HepG2 (cell line): ENCODE results near the gene FABP1. TPM values are rescaled to one million over a fixed set of nuclear protein-coding genes. Genes with fewer than 3 reads are reported as not detected.

Experiments used
- HDAC6 ChIP-seq: fragments of 200-600 bp; sonication (generic); IDR thresholded peaks from 2 replicates; pipeline ENCODE4 v1.7.0; 2017; ENCODE audit warnings: mild to moderate bottlenecking, antibody characterized with exemption, low read length, low read depth
- HNF1A ChIP-seq, 2 experiments: sonication (generic) in 1 of 2; formaldehyde crosslinking in 1 of 2; IDR thresholded peaks; 2 replicates each; pipeline versions ENCODE4 v1.4.0 to v1.6.1; 2016 to 2020; ENCODE audit warnings: borderline replicate concordance in 1 of 2, low read depth in 1 of 2, mild to moderate bottlenecking in 1 of 2, missing genetic modification reagents in 1 of 2
- HNF4A ChIP-seq: sonication (generic); formaldehyde crosslinking; IDR thresholded peaks from 2 replicates; pipeline ENCODE4 v1.4.0; 2020; ENCODE audit warnings: missing genetic modification reagents
- HOXA3 ChIP-seq: sonication (generic); formaldehyde crosslinking; IDR thresholded peaks from 2 replicates; pipeline ENCODE4 v1.5.0; 2020; ENCODE audit warnings: missing genetic modification reagents
- HOXA5 ChIP-seq: sonication (generic); formaldehyde crosslinking; IDR thresholded peaks from 2 replicates; pipeline ENCODE4 v1.4.0; 2020; ENCODE audit warnings: missing genetic modification reagents
- KLF15 ChIP-seq: sonication (generic); formaldehyde crosslinking; IDR thresholded peaks from 2 replicates; pipeline ENCODE4 v1.8.1; 2023; ENCODE audit warnings: borderline replicate concordance, mild to moderate bottlenecking, inconsistent platforms, missing genetic modification reagents, mixed read lengths
- MTA3 ChIP-seq: sonication (generic); formaldehyde crosslinking; IDR thresholded peaks from 2 replicates; pipeline ENCODE4 v1.4.0; 2020; ENCODE audit warnings: missing genetic modification reagents
- PAWR ChIP-seq: sonication (generic); formaldehyde crosslinking; IDR thresholded peaks from 2 replicates; pipeline ENCODE4 v1.4.0; 2020; ENCODE audit warnings: missing genetic modification reagents, mild to moderate bottlenecking, borderline replicate concordance
- PRMT3 ChIP-seq: sonication (generic); formaldehyde crosslinking; IDR thresholded peaks from 2 replicates; pipeline ENCODE4 v1.8.1; 2022; ENCODE audit warnings: low read depth, mild to moderate bottlenecking, moderate library complexity, missing genetic modification reagents, borderline replicate concordance
- RAD21 ChIP-seq: fragments of 450-650 bp; formaldehyde crosslinking; IDR thresholded peaks from 2 replicates; pipeline ENCODE4 v1.5.0; 2020; ENCODE audit warnings: mild to moderate bottlenecking
- RBAK ChIP-seq: sonication (generic); formaldehyde crosslinking; IDR thresholded peaks from 2 replicates; pipeline ENCODE4 v1.5.1; 2020; ENCODE audit warnings: mild to moderate bottlenecking, missing genetic modification reagents
- RXRA ChIP-seq: sonication (generic); formaldehyde crosslinking; IDR thresholded peaks from 2 replicates; pipeline ENCODE4 v1.5.1; 2020; ENCODE audit warnings: missing genetic modification reagents
- SPEN ChIP-seq: sonication (generic); formaldehyde crosslinking; IDR thresholded peaks from 2 replicates; pipeline ENCODE4 v1.5.1; 2020; ENCODE audit warnings: low read depth, mild to moderate bottlenecking, missing genetic modification reagents
- THAP11 ChIP-seq: IDR thresholded peaks from 2 replicates; pipeline ENCODE4 v1.6.1; 2016; ENCODE audit warnings: missing biosample characterization, missing genetic modification reagents
- ZFP36L2 ChIP-seq: sonication (generic); formaldehyde crosslinking; IDR thresholded peaks from 2 replicates; pipeline ENCODE4 v1.4.0; 2020; ENCODE audit warnings: missing genetic modification reagents
- ZNF12 ChIP-seq: sonication (generic); formaldehyde crosslinking; IDR thresholded peaks from 2 replicates; pipeline ENCODE4 v1.5.0; 2020; ENCODE audit warnings: missing genetic modification reagents
- ZNF143 ChIP-seq: sonication (generic); formaldehyde crosslinking; IDR thresholded peaks from 2 replicates; pipeline ENCODE4 v1.4.0; 2020; ENCODE audit warnings: missing genetic modification reagents
- ZNF205 ChIP-seq: IDR thresholded peaks from 2 replicates; pipeline ENCODE4 v1.6.1; 2018; ENCODE audit warnings: missing biosample characterization, missing genetic modification reagents
- ZNF343 ChIP-seq: sonication (generic); formaldehyde crosslinking; IDR thresholded peaks from 2 replicates; pipeline ENCODE4 v1.4.0; 2020; ENCODE audit warnings: mild to moderate bottlenecking, missing genetic modification reagents
- ZNF468 ChIP-seq: sonication (generic); formaldehyde crosslinking; IDR thresholded peaks from 2 replicates; pipeline ENCODE4 v1.8.0; 2022; ENCODE audit warnings: mild to moderate bottlenecking, moderate library complexity, missing genetic modification reagents
- ZNF703 ChIP-seq: sonication (generic); formaldehyde crosslinking; IDR thresholded peaks from 2 replicates; pipeline ENCODE4 v1.5.1; 2020; ENCODE audit warnings: missing genetic modification reagents, mild to moderate bottlenecking, moderate library complexity, borderline replicate concordance
- ZNF766 ChIP-seq: sonication (generic); formaldehyde crosslinking; IDR thresholded peaks from 2 replicates; pipeline ENCODE4 v1.5.0; 2020; ENCODE audit warnings: missing genetic modification reagents, borderline replicate concordance
- polyA plus RNA-seq, 8 experiments: library from polyadenylated mRNA; depleted of rRNA in 3 of 8; stranded (reverse) in 7 of 8; unstranded in 1 of 8; fragments of >200 nt; fragmentation: Illumina TruSeq in 4 of 8; extraction: Trizol in 4 of 8; gene quantifications; 2 replicates each; pipeline versions ENCODE4 v1.2.1 to v1.2.3, GENCODE V29; 2011 to 2016; ENCODE audit warnings: low read depth in 4 of 8, missing spikeins in 1 of 8, mixed read lengths in 1 of 8; ENCODE audit not compliant: insufficient read depth in 1 of 8
- total RNA-seq, 5 experiments: library from RNA; depleted of rRNA; stranded (reverse); fragments of >200 nt; fragmentation: Illumina TruSeq; extraction: Trizol; gene quantifications; 2 replicates each; pipeline ENCODE4 v1.2.3, GENCODE V29; 2016; ENCODE audit warnings: low read depth in 1 of 5
- TF ChIP-seq, protein P1 (sequence below): sonication (generic); formaldehyde crosslinking; IDR thresholded peaks from 2 replicates; pipeline ENCODE4 v1.5.1; 2020; ENCODE audit warnings: missing genetic modification reagents, mild to moderate bottlenecking, borderline replicate concordance

FABP1 gene
- total and polyA plus RNA-seq, 2 of the 13 experiments (the other 11 are each of a cell fraction or from before 2014, with no cell fraction given) = 644 to 1,608 TPM

DNA sequence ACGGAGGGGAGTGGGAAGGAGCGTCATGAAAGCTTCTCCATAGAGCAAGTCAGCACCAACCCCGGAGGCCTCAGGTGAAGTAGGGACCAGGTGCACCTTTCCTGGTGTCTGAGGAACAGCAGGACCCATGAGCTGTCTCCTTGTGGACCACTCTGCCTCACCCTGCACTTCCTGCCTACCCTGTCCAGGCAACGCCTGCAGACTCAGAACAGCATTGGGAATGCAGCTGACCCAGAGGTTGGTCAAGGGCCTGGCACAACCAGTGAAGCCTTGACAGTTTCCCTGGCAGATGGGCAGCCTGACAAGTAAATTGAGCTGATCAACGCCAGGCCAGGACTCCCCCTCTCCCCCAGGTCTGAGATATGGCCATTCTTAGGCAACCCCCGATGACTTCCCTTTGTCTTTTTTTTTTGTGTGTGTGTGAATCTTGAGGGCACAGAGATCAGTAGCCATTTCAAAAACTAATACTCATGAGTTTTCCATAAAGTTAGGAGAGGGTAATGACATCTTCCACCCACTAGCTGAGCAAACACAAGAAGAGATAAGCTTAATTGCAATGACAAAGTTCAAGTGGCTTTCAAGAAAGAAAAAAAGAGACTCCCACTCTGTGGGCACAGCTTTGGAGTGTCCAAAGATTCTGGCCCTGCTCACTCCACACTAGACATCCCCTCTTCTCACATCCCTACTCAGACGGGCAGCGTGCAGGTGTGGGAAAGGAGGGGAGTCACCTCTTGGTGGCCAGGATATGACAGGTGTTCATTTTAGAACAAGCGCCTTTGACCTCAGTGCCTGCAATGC lies 3.5 kb upstream of the FABP1 start (continued):
- TF ChIP-seq ZNF468 (CRISPR knock-in tag) (0 out of 2 replicates have a peak, but pooled peaks have one; percentile 61), KLF15 (no peak), HDAC6 (no peak), RBAK (CRISPR knock-in tag) (no peak), RXRA (CRISPR knock-in tag) (peak; percentile 33; the same call in 1 of the 2 replicates), ZNF703 (CRISPR knock-in tag) (no peak), SPEN (CRISPR knock-in tag) (no peak), HOXA5 (peak; percentile 86), ZNF143 (CRISPR knock-in tag) (no peak), ZNF343 (CRISPR knock-in tag) (no peak), HNF1A (IDR thresholded peaks at IDR 0.05; ENCODE audit: low read depth) (peak; percentile 79), HNF1A (CRISPR knock-in tag; IDR thresholded peaks at IDR 0.05; ENCODE audit: borderline replicate concordance) (peak; percentile 79), HNF4A (CRISPR knock-in tag) (peak; percentile 94), MTA3 (no peak), THAP11 (0 out of 2 replicates have a peak, but pooled peaks have one; percentile 20), ZNF766 (CRISPR knock-in tag) (0 out of 2 replicates have a peak, but pooled peaks have one; percentile 42), HOXA3 (CRISPR knock-in tag) (peak; percentile 75), ZNF205 (CRISPR knock-in tag) (no peak; the same call in 1 of the 2 replicates), ZNF12 (CRISPR knock-in tag) (0 out of 2 replicates have a peak, but pooled peaks have one; percentile 7), PRMT3 (CRISPR knock-in tag) (0 out of 2 replicates have a peak, but pooled peaks have one; percentile 39), RAD21 (CRISPR knock-in tag) (no peak), PAWR (CRISPR knock-in tag) (no peak), ZFP36L2 (no peak)
- TF ChIP-seq, protein P1, sequence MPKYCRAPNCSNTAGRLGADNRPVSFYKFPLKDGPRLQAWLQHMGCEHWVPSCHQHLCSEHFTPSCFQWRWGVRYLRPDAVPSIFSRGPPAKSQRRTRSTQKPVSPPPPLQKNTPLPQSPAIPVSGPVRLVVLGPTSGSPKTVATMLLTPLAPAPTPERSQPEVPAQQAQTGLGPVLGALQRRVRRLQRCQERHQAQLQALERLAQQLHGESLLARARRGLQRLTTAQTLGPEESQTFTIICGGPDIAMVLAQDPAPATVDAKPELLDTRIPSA (CRISPR knock-in tag) = no peak
